HEK293T (cell line): ENCODE data around the gene NFAM1.

Experiments used
- ARNT ChIP-seq: fragments of 450-650 bp; IDR thresholded peaks from 2 replicates; pipeline ENCODE4 v1.6.1; 2017; ENCODE audit warnings: mild to moderate bottlenecking
- BHLHE40 ChIP-seq: fragments of 450-650 bp; IDR thresholded peaks from 2 replicates; pipeline ENCODE4 v1.6.1; 2016; ENCODE audit warnings: mild to moderate bottlenecking, moderate library complexity, borderline replicate concordance
- ELF4 ChIP-seq: fragments of 450-650 bp; IDR thresholded peaks from 2 replicates; pipeline ENCODE4 v1.6.1; 2017; ENCODE audit warnings: antibody characterized with exemption
- FOXA1 ChIP-seq: fragments of 450-650 bp; IDR thresholded peaks from 2 replicates; pipeline ENCODE4 v1.6.1; 2016; ENCODE audit warnings: mild to moderate bottlenecking
- FOXK2 ChIP-seq: fragments of 450-650 bp; IDR thresholded peaks from 2 replicates; pipeline ENCODE4 v1.6.1; 2016; ENCODE audit warnings: mild to moderate bottlenecking
- FOXM1 ChIP-seq: fragments of 450-650 bp; IDR thresholded peaks from 2 replicates; pipeline ENCODE4 v1.6.1; 2017; ENCODE audit warnings: mild to moderate bottlenecking, borderline replicate concordance
- HDGF ChIP-seq: fragments of 450-650 bp; IDR thresholded peaks from 2 replicates; pipeline ENCODE4 v1.6.1; 2017; ENCODE audit warnings: antibody characterized with exemption, borderline replicate concordance
- NFRKB ChIP-seq: fragments of 450-650 bp; IDR thresholded peaks from 2 replicates; pipeline ENCODE4 v1.6.1; 2016; ENCODE audit warnings: mild to moderate bottlenecking, moderate library complexity
- PKNOX1 ChIP-seq: fragments of 450-650 bp; IDR thresholded peaks from 2 replicates; pipeline ENCODE4 v1.6.1; 2016
- SP1 ChIP-seq: fragments of 450-650 bp; IDR thresholded peaks from 2 replicates; pipeline ENCODE4 v1.6.1; 2017
- SUZ12 ChIP-seq: fragments of 450-650 bp; IDR thresholded peaks from 2 replicates; pipeline ENCODE4 v1.6.1; 2016; ENCODE audit warnings: mild to moderate bottlenecking
- TARDBP ChIP-seq: fragments of 450-650 bp; IDR thresholded peaks from 2 replicates; pipeline ENCODE4 v1.6.1; 2016
- ZNF384 ChIP-seq: fragments of 450-650 bp; IDR thresholded peaks from 2 replicates; pipeline ENCODE4 v1.6.1; 2016

- TF ChIP-seq TARDBP = no peak
- no peak for TF ChIP-seq SP1
- no peak for TF ChIP-seq NFRKB
- TF ChIP-seq FOXK2 = no peak
- no peak for TF ChIP-seq PKNOX1
- no peak for TF ChIP-seq BHLHE40
- TF ChIP-seq FOXA1 = no peak
- TF ChIP-seq ELF4 = no peak
- no peak for TF ChIP-seq ZNF384
- TF ChIP-seq FOXM1 = no peak
- TF ChIP-seq HDGF = no peak
- TF ChIP-seq SUZ12 = no peak
- no peak for TF ChIP-seq ARNT
Measured at GRCh38 chr22:42412744-42413333, 19.4 kb downstream of the NFAM1 start.
